Measurements from ENCODE around the gene YIPF5. TPM values are rescaled to one million over a fixed set of nuclear protein-coding genes. Genes with fewer than 3 reads are reported as not detected.

The YIPF5 gene
- total RNA-seq, 6 donors from 2014 or later, result 9.4 to 45.2 (median 30.9) TPM

DNA sequence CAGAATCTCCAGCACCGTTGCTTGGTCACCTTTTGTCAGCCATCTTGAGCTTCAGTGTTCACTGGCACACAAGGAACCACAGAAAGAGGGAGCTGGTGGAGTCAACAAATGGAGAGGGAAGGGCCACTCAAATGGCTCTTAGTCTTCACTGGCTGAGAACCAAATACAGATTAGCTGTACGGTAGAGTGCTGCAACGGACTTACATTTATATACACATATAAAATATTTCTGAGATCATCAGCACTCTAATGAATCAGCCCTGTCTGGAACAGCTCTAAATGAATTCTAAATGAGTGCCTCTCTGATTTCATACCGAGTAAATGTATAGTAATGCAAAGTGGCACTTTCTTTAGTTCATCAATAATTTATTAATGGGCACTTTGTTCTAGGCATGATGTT is 25.0 kb upstream of the YIPF5 start:
- Histone ChIP-seq H3K9me3 (no peaks in the 10 kb centered on the region), H3K27ac (no peak overlapping the region), H3K36me3 (no peaks in the 10 kb centered on the region), H3K4me3 (no peak overlapping the region), H3K4me1 (peaks cover 0 to 6% (median 3%) of the 10 kb centered on the region in 4 donors), H3K27me3 (no peaks in the 10 kb centered on the region)
- WGBS, 2 donors, result 55 to 58% methylated on average over 4 of the region's 4 CpGs
- no peak for TF ChIP-seq POLR2A (IDR thresholded peaks at IDR 0.05)
- ATAC-seq (ENCODE audit: low FRiP score in 2 of 2), result no peak
- no peak for DNase-seq

DNA sequence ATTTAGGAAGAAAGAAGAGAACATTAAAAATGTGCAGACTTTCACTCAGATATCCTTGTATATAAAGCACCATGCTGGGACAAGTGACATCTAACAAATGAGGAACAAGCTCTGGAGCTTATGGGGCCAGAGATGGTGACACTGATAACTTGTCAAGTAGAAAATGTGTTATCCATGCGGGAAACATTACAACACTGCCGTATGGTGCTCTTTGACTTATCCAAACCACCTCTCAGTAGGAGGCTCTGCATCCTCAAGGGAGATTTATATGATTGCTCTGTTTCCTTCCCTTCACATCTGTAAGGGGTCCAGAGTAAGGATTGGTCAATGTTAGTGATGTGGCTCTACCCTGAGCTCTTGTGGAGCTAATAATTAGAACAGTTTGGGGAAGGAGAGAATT is 23.7 kb upstream of the YIPF5 start:
- ATAC-seq (ENCODE audit: low FRiP score in 2 of 2), result no peak
- 67 to 88% methylated on average over 2 of the region's 2 CpGs for WGBS, 2 donors
- no peak for TF ChIP-seq POLR2A (IDR thresholded peaks at IDR 0.05)
- TF ChIP-seq, protein P1, sequence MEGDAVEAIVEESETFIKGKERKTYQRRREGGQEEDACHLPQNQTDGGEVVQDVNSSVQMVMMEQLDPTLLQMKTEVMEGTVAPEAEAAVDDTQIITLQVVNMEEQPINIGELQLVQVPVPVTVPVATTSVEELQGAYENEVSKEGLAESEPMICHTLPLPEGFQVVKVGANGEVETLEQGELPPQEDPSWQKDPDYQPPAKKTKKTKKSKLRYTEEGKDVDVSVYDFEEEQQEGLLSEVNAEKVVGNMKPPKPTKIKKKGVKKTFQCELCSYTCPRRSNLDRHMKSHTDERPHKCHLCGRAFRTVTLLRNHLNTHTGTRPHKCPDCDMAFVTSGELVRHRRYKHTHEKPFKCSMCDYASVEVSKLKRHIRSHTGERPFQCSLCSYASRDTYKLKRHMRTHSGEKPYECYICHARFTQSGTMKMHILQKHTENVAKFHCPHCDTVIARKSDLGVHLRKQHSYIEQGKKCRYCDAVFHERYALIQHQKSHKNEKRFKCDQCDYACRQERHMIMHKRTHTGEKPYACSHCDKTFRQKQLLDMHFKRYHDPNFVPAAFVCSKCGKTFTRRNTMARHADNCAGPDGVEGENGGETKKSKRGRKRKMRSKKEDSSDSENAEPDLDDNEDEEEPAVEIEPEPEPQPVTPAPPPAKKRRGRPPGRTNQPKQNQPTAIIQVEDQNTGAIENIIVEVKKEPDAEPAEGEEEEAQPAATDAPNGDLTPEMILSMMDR (IDR thresholded peaks at IDR 0.05), result no peak
- no peak for TF ChIP-seq EP300 (IDR thresholded peaks at IDR 0.05)
- no peak for TF ChIP-seq POLR2AphosphoS5 (IDR thresholded peaks at IDR 0.05)

DNA sequence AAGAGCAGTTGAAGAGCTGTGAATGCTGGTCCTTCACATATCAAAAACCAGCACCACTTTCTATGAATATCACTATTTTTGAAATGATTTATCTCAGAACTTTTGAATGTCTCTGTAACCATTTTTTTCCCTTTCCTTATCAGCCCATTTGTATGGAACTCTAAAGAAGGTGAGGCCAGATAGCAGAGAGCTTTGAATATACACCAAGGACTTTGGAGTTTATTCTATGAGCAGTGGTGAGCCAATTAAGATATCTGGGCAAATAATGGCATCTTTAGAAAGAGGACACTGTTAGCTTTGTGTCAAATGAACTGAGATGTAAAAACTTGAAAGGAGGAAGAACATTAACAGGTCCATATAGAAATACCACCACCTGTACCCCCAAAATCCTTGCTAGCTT is 22.2 kb upstream of the YIPF5 start:
- no peak for TF ChIP-seq POLR2A (IDR thresholded peaks at IDR 0.05)
- no peak for TF ChIP-seq POLR2AphosphoS5 (IDR thresholded peaks at IDR 0.05)
- no peak for TF ChIP-seq EP300 (IDR thresholded peaks at IDR 0.05)
- TF ChIP-seq, protein P1 (IDR thresholded peaks at IDR 0.05), result no peak

More for the DNA sequence above, 23.7 kb upstream of the YIPF5 start:
- H3K9me3 ChIP-seq, result no peaks in the 10 kb centered on the region
- H3K27ac ChIP-seq, result no peak overlapping the region
- H3K36me3 ChIP-seq, result no peaks in the 10 kb centered on the region
- no peak overlapping the region for H3K4me3 ChIP-seq
- DNase-seq, result no peak
- H3K27me3 ChIP-seq, result no peaks in the 10 kb centered on the region
- peaks cover 5 to 12% (median 9%) of the 10 kb centered on the region in 4 donors for H3K4me1 ChIP-seq

DNA sequence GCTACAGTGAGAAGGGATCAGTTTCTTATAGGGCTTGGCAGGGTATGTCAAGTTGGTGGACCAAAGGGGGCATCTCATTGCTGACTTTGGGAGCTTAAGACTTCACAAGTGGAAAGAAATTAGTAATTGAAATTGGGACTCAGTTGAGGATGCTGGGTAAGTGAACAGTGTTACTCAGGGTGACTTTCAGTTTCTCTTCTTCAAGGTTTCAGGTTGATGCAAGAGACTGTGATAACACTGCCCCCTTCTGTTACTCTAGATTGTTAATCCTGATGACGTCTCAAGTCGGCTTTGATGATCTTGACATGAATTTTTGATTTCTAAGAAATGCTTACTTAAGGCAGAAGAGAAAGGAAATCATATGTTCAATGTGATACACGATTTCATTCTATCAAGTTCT is 21.5 kb upstream of the YIPF5 start:
- TF ChIP-seq EP300 (IDR thresholded peaks at IDR 0.05), result no peak
- TF ChIP-seq, protein P1 (IDR thresholded peaks at IDR 0.05), result peak in 4 of 6 experiments; percentile 30 to 60 (median 54)
- ATAC-seq (ENCODE audit: low FRiP score in 2 of 2) (peak; percentile 67 to 79), DNase-seq (no peak)
- no peaks in the 10 kb centered on the region for H3K9me3 ChIP-seq
- H3K4me1 ChIP-seq, result peaks cover 18 to 29% (median 22%) of the 10 kb centered on the region in 4 donors
- H3K4me3 ChIP-seq, result peak overlapping the region in 2 of 4 donors; percentile 20 to 23
- no peaks in the 10 kb centered on the region for H3K27me3 ChIP-seq
- H3K27ac ChIP-seq, result no peak overlapping the region
- WGBS, 2 donors, result 13 to 15% methylated on average over 3 of the region's 3 CpGs
- H3K36me3 ChIP-seq, result no peaks in the 10 kb centered on the region

More for the DNA sequence above, 22.2 kb upstream of the YIPF5 start:
- H3K4me1 ChIP-seq, result peaks cover 13 to 24% (median 18%) of the 10 kb centered on the region in 4 donors
- H3K36me3 ChIP-seq, result no peaks in the 10 kb centered on the region
- no peak overlapping the region for H3K27ac ChIP-seq
- DNase-seq (no peak), ATAC-seq (ENCODE audit: low FRiP score in 2 of 2) (no peak)
- no peaks in the 10 kb centered on the region for H3K27me3 ChIP-seq
- H3K9me3 ChIP-seq, result no peaks in the 10 kb centered on the region
- no peak overlapping the region for H3K4me3 ChIP-seq

DNA sequence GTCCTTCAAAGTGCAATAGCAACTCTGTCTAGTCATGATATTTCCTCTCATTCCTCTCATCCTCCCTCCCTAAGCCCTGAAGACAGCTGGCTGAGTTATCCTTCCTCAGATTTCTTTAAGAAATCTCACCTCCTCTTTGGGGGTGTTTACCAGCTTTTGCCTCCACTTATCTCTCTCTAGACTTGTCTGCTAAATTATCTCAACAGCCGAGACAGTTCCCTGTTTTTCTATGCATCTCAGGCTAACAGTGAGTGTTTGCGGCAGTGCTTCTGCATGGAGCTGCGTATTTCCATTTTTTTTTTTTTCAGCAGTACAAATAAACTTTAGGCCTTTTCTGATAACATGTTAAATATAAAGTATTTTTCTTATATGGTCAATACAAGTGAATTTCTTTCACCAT is 21.1 kb upstream of the YIPF5 start:
- ATAC-seq (ENCODE audit: low FRiP score in 2 of 2) (no peak), DNase-seq (no peak)
- no peaks in the 10 kb centered on the region for H3K27me3 ChIP-seq
- no peaks in the 10 kb centered on the region for H3K9me3 ChIP-seq
- no peak overlapping the region for H3K27ac ChIP-seq
- WGBS, 2 donors, result 83 to 92% methylated on average over 3 of the region's 3 CpGs
- peak overlapping the region in 2 of 4 donors; percentile 20 to 23 for H3K4me3 ChIP-seq
- TF ChIP-seq POLR2AphosphoS5 (IDR thresholded peaks at IDR 0.05) (no peak), POLR2A (IDR thresholded peaks at IDR 0.05) (no peak), EP300 (IDR thresholded peaks at IDR 0.05) (no peak)
- TF ChIP-seq, protein P1 (IDR thresholded peaks at IDR 0.05), result no peak
- peaks cover 18 to 29% (median 22%) of the 10 kb centered on the region in 4 donors for H3K4me1 ChIP-seq
- no peaks in the 10 kb centered on the region for H3K36me3 ChIP-seq

Measured in upper lobe of left lung (tissue), 6 donors.